Measurements from ENCODE around the gene IGFBP6. TPM values are rescaled to one million over a fixed set of nuclear protein-coding genes. Genes with fewer than 3 reads are reported as not detected.

Gene IGFBP6
- total and polyA plus RNA-seq, 4 donors, result 1.6 to 17.6 (median 12.0) TPM

DNA sequence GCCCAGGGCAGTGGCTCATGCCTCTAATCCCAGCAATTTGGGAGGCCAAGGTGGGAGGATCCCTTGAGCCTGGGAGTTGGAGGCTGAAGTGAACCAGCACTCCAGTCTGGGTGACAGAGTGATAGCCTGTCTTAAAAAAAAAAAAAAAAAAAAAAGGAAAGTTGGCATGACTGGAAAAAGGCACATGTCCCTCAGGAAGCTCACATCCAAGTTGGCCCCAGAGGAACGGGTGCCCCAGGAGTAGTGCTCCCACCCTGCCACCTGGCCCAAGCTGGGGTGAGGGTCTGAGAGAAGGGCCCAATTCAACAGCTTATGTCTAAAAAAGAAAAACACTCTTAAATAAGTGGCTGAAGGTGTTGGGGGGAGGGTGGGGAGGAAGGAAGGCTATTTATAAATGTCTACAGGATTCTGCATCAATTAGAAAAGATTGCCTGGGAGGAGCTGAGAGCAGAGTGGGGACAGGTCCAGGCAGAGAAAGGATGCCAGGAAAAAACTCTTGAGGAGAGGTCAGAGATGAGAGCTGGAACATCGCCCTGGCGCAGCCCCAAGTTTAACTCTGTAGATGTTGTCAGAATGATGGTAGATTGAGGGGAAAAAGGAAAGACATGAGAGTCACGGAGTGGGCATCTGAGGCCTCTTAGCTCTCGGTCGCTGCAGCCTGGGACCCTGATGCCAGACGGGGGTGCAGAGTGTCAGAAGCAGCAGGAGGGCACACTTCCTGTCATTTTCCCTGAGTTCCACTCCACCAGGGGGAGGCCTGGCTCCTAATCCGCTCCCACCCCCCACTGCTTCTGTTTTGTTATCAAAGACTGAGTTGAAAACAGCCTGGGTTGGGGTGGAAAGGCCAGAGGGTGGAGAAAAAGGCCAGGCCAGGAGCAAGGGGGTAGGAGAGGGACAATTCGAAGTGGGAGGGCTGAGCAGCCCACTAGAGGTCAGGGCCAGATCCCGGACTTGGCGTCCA lies 25.6 kb upstream of the IGFBP6 start:
- Histone ChIP-seq H3K4me3 (ENCODE audit: low read depth in 1 of 3, low read length in 3 of 3) (no peak overlapping the region), H3K27ac (ENCODE audit: low read depth in 1 of 2, low read length in 2 of 2) (peak overlapping the region; percentile 20 to 39), H3K9ac (ENCODE audit: low read depth in 1 of 2, low read length in 2 of 2) (no peak overlapping the region), H3K27me3 (ENCODE audit: control insufficient read depth in 4 of 4, insufficient read depth in 4 of 4, low read length in 3 of 4) (no peaks in the 10 kb centered on the region), H3K36me3 (ENCODE audit: control insufficient read depth in 4 of 4, insufficient read depth in 3 of 4, low read depth in 1 of 4, low read length in 3 of 4) (peaks cover 4 to 19% (median 7%) of the 10 kb centered on the region in 4 donors), H3K9me3 (ENCODE audit: control insufficient read depth in 4 of 4, low read length in 3 of 4) (no peaks in the 10 kb centered on the region), H3K4me1 (ENCODE audit: control insufficient read depth in 4 of 4, insufficient read depth in 4 of 4, low read length in 3 of 4) (peaks cover 0 to 28% (median 5%) of the 10 kb centered on the region in 4 donors)
- no peak for DNase-seq (ENCODE audit: low spot score)
- TF ChIP-seq RAD21 (IDR thresholded peaks at IDR 0.05), result peak in 1 of 2 donors; percentile 15
- peak; percentile 56 to 73 for TF ChIP-seq RXRA (IDR thresholded peaks at IDR 0.05)
- TF ChIP-seq NR2F2 (IDR thresholded peaks at IDR 0.05), result peak; percentile 100
- TF ChIP-seq, protein P1, sequence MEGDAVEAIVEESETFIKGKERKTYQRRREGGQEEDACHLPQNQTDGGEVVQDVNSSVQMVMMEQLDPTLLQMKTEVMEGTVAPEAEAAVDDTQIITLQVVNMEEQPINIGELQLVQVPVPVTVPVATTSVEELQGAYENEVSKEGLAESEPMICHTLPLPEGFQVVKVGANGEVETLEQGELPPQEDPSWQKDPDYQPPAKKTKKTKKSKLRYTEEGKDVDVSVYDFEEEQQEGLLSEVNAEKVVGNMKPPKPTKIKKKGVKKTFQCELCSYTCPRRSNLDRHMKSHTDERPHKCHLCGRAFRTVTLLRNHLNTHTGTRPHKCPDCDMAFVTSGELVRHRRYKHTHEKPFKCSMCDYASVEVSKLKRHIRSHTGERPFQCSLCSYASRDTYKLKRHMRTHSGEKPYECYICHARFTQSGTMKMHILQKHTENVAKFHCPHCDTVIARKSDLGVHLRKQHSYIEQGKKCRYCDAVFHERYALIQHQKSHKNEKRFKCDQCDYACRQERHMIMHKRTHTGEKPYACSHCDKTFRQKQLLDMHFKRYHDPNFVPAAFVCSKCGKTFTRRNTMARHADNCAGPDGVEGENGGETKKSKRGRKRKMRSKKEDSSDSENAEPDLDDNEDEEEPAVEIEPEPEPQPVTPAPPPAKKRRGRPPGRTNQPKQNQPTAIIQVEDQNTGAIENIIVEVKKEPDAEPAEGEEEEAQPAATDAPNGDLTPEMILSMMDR (IDR thresholded peaks at IDR 0.05; ENCODE audit: low read depth, low read length, missing input control), result no peak
- no peak for TF ChIP-seq EGR1 (IDR thresholded peaks at IDR 0.05; ENCODE audit: low read depth in 2 of 2)
- TF ChIP-seq SP1 (IDR thresholded peaks at IDR 0.05), result peak; percentile 28
- 80% methylated on average over 11 of the region's 11 CpGs for WGBS

DNA sequence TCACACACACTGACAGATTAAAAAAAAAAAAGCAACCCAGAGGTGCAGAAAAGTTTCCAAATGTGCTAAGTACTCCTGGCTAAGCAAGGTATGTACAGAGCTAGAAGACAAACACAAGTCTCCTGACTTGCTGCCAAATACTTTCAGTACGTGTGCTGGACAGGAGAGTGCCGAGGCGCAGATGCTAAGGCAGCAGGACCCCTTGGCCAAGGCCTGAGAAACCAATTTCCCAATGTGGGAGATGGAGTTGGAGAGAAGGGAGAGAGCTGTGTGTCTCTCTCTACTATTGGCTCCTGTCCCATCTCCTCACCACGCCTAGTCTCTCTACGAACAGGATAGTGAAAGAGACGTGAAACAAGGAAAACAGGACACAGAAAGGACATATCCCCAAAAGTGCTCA lies 23.6 kb upstream of the IGFBP6 start:
- Histone ChIP-seq H3K27me3 (ENCODE audit: control insufficient read depth in 4 of 4, insufficient read depth in 4 of 4, low read length in 3 of 4) (no peaks in the 10 kb centered on the region), H3K9ac (ENCODE audit: low read depth in 1 of 2, low read length in 2 of 2) (no peak overlapping the region), H3K27ac (ENCODE audit: low read depth in 1 of 2, low read length in 2 of 2) (no peak overlapping the region), H3K36me3 (ENCODE audit: control insufficient read depth in 4 of 4, insufficient read depth in 3 of 4, low read depth in 1 of 4, low read length in 3 of 4) (peaks cover 6 to 16% (median 8%) of the 10 kb centered on the region in 4 donors), H3K4me3 (ENCODE audit: low read depth in 1 of 3, low read length in 3 of 3) (no peak overlapping the region), H3K4me1 (ENCODE audit: control insufficient read depth in 4 of 4, insufficient read depth in 4 of 4, low read length in 3 of 4) (peaks cover 4 to 34% (median 10%) of the 10 kb centered on the region in 4 donors), H3K9me3 (ENCODE audit: control insufficient read depth in 4 of 4, low read length in 3 of 4) (no peaks in the 10 kb centered on the region)
- 42% methylated on average over 6 of the region's 6 CpGs for WGBS
- TF ChIP-seq EGR1 (IDR thresholded peaks at IDR 0.05; ENCODE audit: low read depth in 2 of 2) (no peak), HNF4G (IDR thresholded peaks at IDR 0.05) (no peak), RAD21 (IDR thresholded peaks at IDR 0.05) (no peak), NR2F2 (IDR thresholded peaks at IDR 0.05) (no peak), YY1 (IDR thresholded peaks at IDR 0.05) (no peak), HNF4A (conservative IDR thresholded peaks at IDR 0.05) (no peak), TAF1 (conservative IDR thresholded peaks at IDR 0.05) (no peak), SP1 (IDR thresholded peaks at IDR 0.05) (no peak), JUND (IDR thresholded peaks at IDR 0.05) (no peak), GABPA (IDR thresholded peaks at IDR 0.05 in 1 of 2, conservative IDR thresholded peaks at IDR 0.05 in 1 of 2) (no peak), RXRA (IDR thresholded peaks at IDR 0.05) (no peak), ATF3 (IDR thresholded peaks at IDR 0.05) (no peak)
- TF ChIP-seq, protein P2, sequence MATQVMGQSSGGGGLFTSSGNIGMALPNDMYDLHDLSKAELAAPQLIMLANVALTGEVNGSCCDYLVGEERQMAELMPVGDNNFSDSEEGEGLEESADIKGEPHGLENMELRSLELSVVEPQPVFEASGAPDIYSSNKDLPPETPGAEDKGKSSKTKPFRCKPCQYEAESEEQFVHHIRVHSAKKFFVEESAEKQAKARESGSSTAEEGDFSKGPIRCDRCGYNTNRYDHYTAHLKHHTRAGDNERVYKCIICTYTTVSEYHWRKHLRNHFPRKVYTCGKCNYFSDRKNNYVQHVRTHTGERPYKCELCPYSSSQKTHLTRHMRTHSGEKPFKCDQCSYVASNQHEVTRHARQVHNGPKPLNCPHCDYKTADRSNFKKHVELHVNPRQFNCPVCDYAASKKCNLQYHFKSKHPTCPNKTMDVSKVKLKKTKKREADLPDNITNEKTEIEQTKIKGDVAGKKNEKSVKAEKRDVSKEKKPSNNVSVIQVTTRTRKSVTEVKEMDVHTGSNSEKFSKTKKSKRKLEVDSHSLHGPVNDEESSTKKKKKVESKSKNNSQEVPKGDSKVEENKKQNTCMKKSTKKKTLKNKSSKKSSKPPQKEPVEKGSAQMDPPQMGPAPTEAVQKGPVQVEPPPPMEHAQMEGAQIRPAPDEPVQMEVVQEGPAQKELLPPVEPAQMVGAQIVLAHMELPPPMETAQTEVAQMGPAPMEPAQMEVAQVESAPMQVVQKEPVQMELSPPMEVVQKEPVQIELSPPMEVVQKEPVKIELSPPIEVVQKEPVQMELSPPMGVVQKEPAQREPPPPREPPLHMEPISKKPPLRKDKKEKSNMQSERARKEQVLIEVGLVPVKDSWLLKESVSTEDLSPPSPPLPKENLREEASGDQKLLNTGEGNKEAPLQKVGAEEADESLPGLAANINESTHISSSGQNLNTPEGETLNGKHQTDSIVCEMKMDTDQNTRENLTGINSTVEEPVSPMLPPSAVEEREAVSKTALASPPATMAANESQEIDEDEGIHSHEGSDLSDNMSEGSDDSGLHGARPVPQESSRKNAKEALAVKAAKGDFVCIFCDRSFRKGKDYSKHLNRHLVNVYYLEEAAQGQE (IDR thresholded peaks at IDR 0.05), result no peak
- TF ChIP-seq, protein P3, sequence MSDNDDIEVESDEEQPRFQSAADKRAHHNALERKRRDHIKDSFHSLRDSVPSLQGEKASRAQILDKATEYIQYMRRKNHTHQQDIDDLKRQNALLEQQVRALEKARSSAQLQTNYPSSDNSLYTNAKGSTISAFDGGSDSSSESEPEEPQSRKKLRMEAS (IDR thresholded peaks at IDR 0.05), result no peak
- TF ChIP-seq, protein P4, sequence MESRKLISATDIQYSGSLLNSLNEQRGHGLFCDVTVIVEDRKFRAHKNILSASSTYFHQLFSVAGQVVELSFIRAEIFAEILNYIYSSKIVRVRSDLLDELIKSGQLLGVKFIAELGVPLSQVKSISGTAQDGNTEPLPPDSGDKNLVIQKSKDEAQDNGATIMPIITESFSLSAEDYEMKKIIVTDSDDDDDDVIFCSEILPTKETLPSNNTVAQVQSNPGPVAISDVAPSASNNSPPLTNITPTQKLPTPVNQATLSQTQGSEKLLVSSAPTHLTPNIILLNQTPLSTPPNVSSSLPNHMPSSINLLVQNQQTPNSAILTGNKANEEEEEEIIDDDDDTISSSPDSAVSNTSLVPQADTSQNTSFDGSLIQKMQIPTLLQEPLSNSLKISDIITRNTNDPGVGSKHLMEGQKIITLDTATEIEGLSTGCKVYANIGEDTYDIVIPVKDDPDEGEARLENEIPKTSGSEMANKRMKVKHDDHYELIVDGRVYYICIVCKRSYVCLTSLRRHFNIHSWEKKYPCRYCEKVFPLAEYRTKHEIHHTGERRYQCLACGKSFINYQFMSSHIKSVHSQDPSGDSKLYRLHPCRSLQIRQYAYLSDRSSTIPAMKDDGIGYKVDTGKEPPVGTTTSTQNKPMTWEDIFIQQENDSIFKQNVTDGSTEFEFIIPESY (IDR thresholded peaks at IDR 0.05), result no peak
- TF ChIP-seq, protein P1 (IDR thresholded peaks at IDR 0.05; ENCODE audit: low read depth, low read length, missing input control), result no peak
- no peak for DNase-seq (ENCODE audit: low spot score)

Data from liver (tissue), 9 donors.